Pulmonary artery endothelial cell (primary cell): ENCODE measurements around the gene CRHBP. TPM values are rescaled to one million over a fixed set of nuclear protein-coding genes. Genes with fewer than 3 reads are reported as not detected.
"Not testable (repeated sequence)": the region's sequence is repeated elsewhere in the genome, so short reads cannot be mapped to it uniquely, and the experiment has no call there.

ENCODE experiments used
- DNase-seq: peaks from one replicate; pipeline ENCODE4 v3.0.0-alpha.2; 2011; ENCODE audit warnings: low read depth, low spot score
- total RNA-seq: library from RNA; depleted of rRNA; stranded (reverse); fragments of >200 nt; gene quantifications from 2 replicates; pipeline ENCODE4 v1.2.3, GENCODE V29; 2014

CRHBP gene
- total RNA-seq: 0.18 TPM in 1 of 2 replicates, not detected in the other

GRCh38 chr5:76952795-76953536, at the start of gene CRHBP:
TSS of gene CRHBP (plus strand) at chr5:76953045. CDS start at chr5:76953135, 90 bp downstream.
- no peak for DNase-seq

GRCh38 chr5:76908166-76908565, 44.7 kb upstream of the CRHBP start:
- no peak for DNase-seq

- not testable (repeated sequence) for DNase-seq
These were observed 42.4 kb upstream of the CRHBP start for GRCh38 chr5:76910344-76910933.

- not testable (repeated sequence) for DNase-seq
These were observed 38.2 kb upstream of the CRHBP start for GRCh38 chr5:76914671-76915070.

- DNase-seq: no peak
These were observed 34.3 kb upstream of the CRHBP start for GRCh38 chr5:76918539-76918938.

GRCh38 chr5:76920491-76920890, 32.4 kb upstream of the CRHBP start:
- DNase-seq: no peak

- no peak for DNase-seq
These were observed 26.3 kb upstream of the CRHBP start for GRCh38 chr5:76926329-76927105.

GRCh38 chr5:76927961-76928360, 24.9 kb upstream of the CRHBP start:
- no peak for DNase-seq

GRCh38 chr5:76930083-76930482, 22.8 kb upstream of the CRHBP start:
- DNase-seq: no peak

- DNase-seq: no peak
These were observed 14.7 kb upstream of the CRHBP start for GRCh38 chr5:76938177-76938576.

GRCh38 chr5:76941000-76941399, 11.8 kb upstream of the CRHBP start:
- DNase-seq: no peak

GRCh38 chr5:76941442-76941841, 11.4 kb upstream of the CRHBP start:
- DNase-seq: no peak

GRCh38 chr5:76942581-76942980, 10.3 kb upstream of the CRHBP start:
- no peak for DNase-seq

- no peak for DNase-seq
These were observed 9.8 kb upstream of the CRHBP start for GRCh38 chr5:76943006-76943405.

GRCh38 chr5:76944638-76945037, 8.2 kb upstream of the CRHBP start:
- DNase-seq: no peak

- not testable (repeated sequence) for DNase-seq
These were observed 7.6 kb upstream of the CRHBP start for GRCh38 chr5:76945238-76945637.

- no peak for DNase-seq
These were observed 6.8 kb upstream of the CRHBP start for GRCh38 chr5:76946090-76946489.

- peak; percentile 24 for DNase-seq
These were observed 5.8 kb upstream of the CRHBP start for GRCh38 chr5:76947082-76947503.

GRCh38 chr5:76953551-76954382, 922 bp downstream of the CRHBP start:
- DNase-seq: no peak

GRCh38 chr5:76954383-76954763, 1.5 kb downstream of the CRHBP start:
- DNase-seq: no peak

GRCh38 chr5:76956033-76956432, 3.2 kb downstream of the CRHBP start:
- no peak for DNase-seq
